K562 (cell line): ENCODE results near the gene NMT1. TPM values are rescaled to one million over a fixed set of nuclear protein-coding genes. Genes with fewer than 3 reads are reported as not detected.

Source experiments
- ATF3 ChIP-seq, 2 experiments: fragments of 450-650 bp in 1 of 2; sonication (generic) in 1 of 2; formaldehyde crosslinking in 1 of 2; IDR thresholded peaks in 1 of 2; conservative IDR thresholded peaks in 1 of 2; 2 replicates each; pipeline versions ENCODE4 v1.6.1 to v1.8.1; 2016 to 2023; ENCODE audit warnings: mild to moderate bottlenecking in 2 of 2, moderate library complexity in 2 of 2, inconsistent platforms in 1 of 2, missing genetic modification reagents in 1 of 2
- CBFA2T2 ChIP-seq: fragments of 450-650 bp; conservative IDR thresholded peaks from 2 replicates; pipeline ENCODE4 v1.6.1; 2017; ENCODE audit warnings: mild to moderate bottlenecking
- DEAF1 ChIP-seq: fragments of 450-650 bp; formaldehyde crosslinking; IDR thresholded peaks from 2 replicates; pipeline ENCODE4 v1.4.0; 2020; ENCODE audit warnings: mild to moderate bottlenecking, moderate library complexity
- GTF3C2 ChIP-seq: IDR thresholded peaks from 3 replicates; pipeline ENCODE4 v1.6.1; 2011; ENCODE audit warnings: borderline replicate concordance, mild to moderate bottlenecking, moderate library complexity; ENCODE audit not compliant: insufficient read length; ENCODE audit errors: extremely low read depth
- KHSRP ChIP-seq: fragments of 450-650 bp; IDR thresholded peaks from 2 replicates; pipeline ENCODE4 v1.6.1; 2017
- LEF1 ChIP-seq: fragments of 450-650 bp; IDR thresholded peaks from 2 replicates; pipeline ENCODE4 v1.6.1; 2016; ENCODE audit warnings: mild to moderate bottlenecking
- POLR3G ChIP-seq: IDR thresholded peaks from 2 replicates; pipeline ENCODE4 v1.6.1; 2011; ENCODE audit not compliant: insufficient read length, insufficient replicate concordance; ENCODE audit errors: extremely low read depth
- SPI1 ChIP-seq: IDR thresholded peaks from 2 replicates; pipeline ENCODE4 v1.6.1; 2011; ENCODE audit warnings: low read depth, low read length, control low read depth, borderline replicate concordance
- TAL1 ChIP-seq: fragments of 450-650 bp; IDR thresholded peaks from 2 replicates; pipeline ENCODE4 v1.6.1; 2016; ENCODE audit warnings: mild to moderate bottlenecking
- TEAD2 ChIP-seq: fragments of 450-650 bp; IDR thresholded peaks from 2 replicates; pipeline ENCODE4 v1.6.1; 2016; ENCODE audit warnings: missing genetic modification characterization, control low read depth, missing compliant biosample characterization
- ZBTB8A ChIP-seq: fragments of 450-650 bp; IDR thresholded peaks from 2 replicates; pipeline ENCODE4 v1.6.1; 2018; ENCODE audit warnings: mild to moderate bottlenecking, moderate library complexity; ENCODE audit not compliant: partially characterized antibody
- polyA plus RNA-seq, 8 experiments: library from polyadenylated mRNA; depleted of rRNA in 4 of 8; stranded (reverse) in 5 of 8; unstranded in 3 of 8; fragments of >200 nt; fragmentation: Nextera tagmentation in 2 of 8; fragmentation: Illumina TruSeq in 1 of 8; extraction: Ambion mirVana in 2 of 8; extraction: Trizol in 1 of 8; gene quantifications; 2 replicates each; pipeline versions ENCODE4 v1.2.1 to v1.2.3, GENCODE V29; 2011 to 2014; ENCODE audit warnings: inconsistent platforms in 1 of 8, missing spikeins in 1 of 8
- total RNA-seq, 7 experiments: library from RNA; depleted of rRNA in 6 of 7; stranded (reverse); fragments of >200 nt in 6 of 7; fragmentation: Illumina TruSeq in 2 of 7; extraction: Trizol in 2 of 7; gene quantifications; 2 replicates each; pipeline versions ENCODE4 v1.2.1 to v1.2.3, GENCODE V29; 2011 to 2021; ENCODE audit warnings: low replicate concordance in 1 of 7

NMT1 gene
- total and polyA plus RNA-seq, 9 of the 15 experiments (the other 6 are each of a cell fraction or from before 2014, with no cell fraction given): 86.7 to 569 (median 213) TPM

- TF ChIP-seq ATF3 (IDR thresholded peaks at IDR 0.05) (no peak), ATF3 (CRISPR knock-in tag; conservative IDR thresholded peaks at IDR 0.05) (no peak), POLR3G (no peak), ZBTB8A (no peak), TEAD2 (tag) (no peak), GTF3C2 (no peak), SPI1 (peak; percentile 67; the same call in 1 of the 2 replicates), LEF1 (no peak), KHSRP (no peak), TAL1 (no peak), DEAF1 (no peak), CBFA2T2 (no peak)
These were observed 88.8 kb downstream of the NMT1 start (continued) for GRCh38 chr17:45149669-45150664.
